ENCODE data around the gene LCN2. TPM values are rescaled to one million over a fixed set of nuclear protein-coding genes. Genes with fewer than 3 reads are reported as not detected.
"Not testable (repeated sequence)": the region's sequence is repeated elsewhere in the genome, so short reads cannot be mapped to it uniquely, and the experiment has no call there.

LCN2 gene
- total RNA-seq, 2 donors from 2014 or later = not detected

DNA sequence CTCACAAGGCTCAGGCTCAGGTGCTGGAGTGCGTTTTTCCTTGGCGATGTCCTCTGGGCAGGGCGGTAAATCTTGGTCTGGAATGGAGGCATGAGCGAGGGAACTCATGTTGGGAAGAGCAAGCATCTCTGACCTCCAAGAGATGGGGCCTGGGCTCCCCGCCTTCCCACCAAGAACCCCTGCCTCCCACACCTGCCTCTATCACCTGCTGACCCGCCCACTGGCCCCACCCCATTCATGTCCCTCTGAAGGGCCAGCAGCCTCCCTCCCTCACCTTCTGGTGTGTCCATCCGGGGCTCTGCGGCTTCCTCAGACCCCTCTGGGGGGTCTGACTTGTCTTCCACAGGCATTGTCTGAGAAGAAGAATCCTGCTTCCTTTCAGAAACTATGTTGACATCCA lies 31.2 kb downstream of the LCN2 start:
- Histone ChIP-seq H3K9me3 (no peaks in the 10 kb centered on the region), H3K27ac (no peak overlapping the region), H3K36me3 (peaks cover 80% of the 10 kb centered on the region), H3K27me3 (no peaks in the 10 kb centered on the region), H3K4me3 (no peak overlapping the region), H3K4me1 (no peaks in the 10 kb centered on the region)
- TF ChIP-seq CTCF (IDR thresholded peaks at IDR 0.05) = no peak
- no peak for DNase-seq (ENCODE audit: low spot score)

DNA sequence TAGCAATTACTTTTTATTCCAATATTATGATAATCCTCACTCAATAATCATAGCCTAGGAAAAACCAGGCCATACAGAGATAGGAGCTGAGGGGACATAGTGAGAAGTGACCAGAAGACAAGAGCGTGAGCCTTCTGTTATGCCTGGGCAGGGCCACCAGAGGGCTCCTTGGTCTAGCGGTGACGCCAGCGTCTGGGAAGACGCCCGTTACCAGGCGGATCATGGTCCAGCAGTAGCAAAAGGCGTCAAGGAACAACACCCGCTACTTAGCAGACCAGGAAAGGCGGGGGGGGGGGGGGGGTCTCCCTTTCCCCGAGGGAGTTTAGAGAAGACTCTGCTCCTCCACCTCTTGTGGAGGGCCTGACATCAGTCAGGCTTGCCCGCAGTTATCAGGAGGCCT lies 32.2 kb downstream of the LCN2 start:
- peak; percentile 77 for DNase-seq (ENCODE audit: low spot score)

DNA sequence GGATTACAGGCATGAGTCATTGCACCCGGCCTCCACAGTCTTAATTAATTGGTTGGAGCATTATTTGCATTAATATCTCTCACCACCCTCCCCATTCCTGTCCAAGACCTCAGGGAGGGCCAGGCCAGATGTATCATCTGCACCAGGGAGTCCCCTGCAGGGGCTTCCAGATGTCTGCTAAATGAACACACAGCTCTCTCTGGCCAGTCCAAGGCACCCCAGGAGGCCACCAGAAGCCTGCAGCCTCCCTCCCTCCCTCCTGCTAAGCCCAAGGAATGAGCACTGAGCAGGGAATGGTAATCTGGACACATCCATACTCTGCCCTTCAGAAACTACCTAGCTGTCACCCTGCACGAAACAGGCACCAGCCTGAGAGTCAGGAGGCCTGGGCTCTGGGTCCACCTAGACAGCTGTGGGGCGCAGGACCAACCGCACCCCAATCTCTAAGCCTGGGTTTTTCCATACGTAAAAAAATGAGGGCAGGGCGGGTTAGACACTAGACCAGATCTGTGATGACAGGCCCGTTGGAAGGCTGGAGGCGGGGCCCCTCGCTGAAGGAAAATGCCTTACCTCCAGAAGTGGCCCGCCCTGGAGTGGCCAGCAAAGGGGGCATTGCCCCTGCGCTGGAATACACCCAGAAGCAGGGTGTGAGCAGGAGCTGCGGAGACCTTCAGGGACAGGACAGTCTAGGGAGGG lies 33.8 kb downstream of the LCN2 start:
- Histone ChIP-seq H3K27ac (no peak overlapping the region), H3K4me3 (no peak overlapping the region), H3K9me3 (no peaks in the 10 kb centered on the region), H3K27me3 (no peaks in the 10 kb centered on the region), H3K36me3 (peaks cover 65% of the 10 kb centered on the region), H3K4me1 (no peaks in the 10 kb centered on the region)
- no peak for TF ChIP-seq CTCF (IDR thresholded peaks at IDR 0.05)
- DNase-seq (ENCODE audit: low spot score) = no peak

More for the DNA sequence above, 32.2 kb downstream of the LCN2 start:
- peak; percentile 21 to 55 for TF ChIP-seq CTCF (IDR thresholded peaks at IDR 0.05)
- H3K36me3 ChIP-seq = peaks cover 72% of the 10 kb centered on the region
- H3K27ac ChIP-seq, H3K4me3 ChIP-seq, H3K27me3 ChIP-seq, H3K9me3 ChIP-seq, H3K4me1 ChIP-seq: not testable (repeated sequence)

- Histone ChIP-seq H3K27ac (no peak overlapping the region), H3K27me3 (no peaks in the 10 kb centered on the region), H3K9me3 (no peaks in the 10 kb centered on the region), H3K36me3 (peaks cover 41% of the 10 kb centered on the region), H3K4me3 (no peak overlapping the region), H3K4me1 (peaks cover 0 to 11% of the 10 kb centered on the region in 2 donors)
- TF ChIP-seq CTCF (IDR thresholded peaks at IDR 0.05) = no peak
- DNase-seq (ENCODE audit: low spot score) = no peak
Observed at GRCh38 chr9:128185979-128186965, 37.0 kb downstream of the LCN2 start.

- no peak for TF ChIP-seq CTCF (IDR thresholded peaks at IDR 0.05)
- Histone ChIP-seq H3K27me3 (no peaks in the 10 kb centered on the region), H3K27ac (no peak overlapping the region), H3K4me3 (no peak overlapping the region), H3K36me3 (peaks cover 41% of the 10 kb centered on the region), H3K9me3 (no peaks in the 10 kb centered on the region), H3K4me1 (peaks cover 0 to 16% of the 10 kb centered on the region in 2 donors)
- no peak for DNase-seq (ENCODE audit: low spot score)
Observed at GRCh38 chr9:128187361-128187760, 38.1 kb downstream of the LCN2 start.

All from right atrium auricular region (tissue), 2 donors.